Measurements from ENCODE around the gene CFAP73. TPM values are rescaled to one million over a fixed set of nuclear protein-coding genes. Genes with fewer than 3 reads are reported as not detected.
A peak's percentile ranks its signal among the peaks of the same experiment; 100 is the strongest.

CFAP73 gene
- polyA plus RNA-seq, 3 donors = 0.14 TPM; not detected in 2

GRCh38 chr12:113135178-113136127, 14.1 kb upstream of the CFAP73 start, which contains the start of gene RASAL1:
Gene RASAL1 (minus strand): TSS chr12:113135761. CDS start chr12:113135462, 299 bp downstream.
- peaks cover 7 to 11% of the 10 kb centered on the region in 2 donors for H3K4me1 ChIP-seq (ENCODE audit: control insufficient read depth in 1 of 2, insufficient read depth in 2 of 2, low read length in 2 of 2)
- peak within 1 kb of the TSS; percentile 67 to 70 for H3K4me3 Mint-ChIP-seq
- H3K9me3 Mint-ChIP-seq = peaks cover 0 to 6% (median 0%) of the 10 kb centered on the region in 7 donors
- peak; percentile 15 to 38 (median 19) for DNase-seq
- WGBS (ENCODE audit: insufficient coverage) = 8% methylated on average over 52 of the region's 68 CpGs
- H3K36me3 Mint-ChIP-seq = no peaks in the 10 kb centered on the region
- H2AFZ ChIP-seq (ENCODE audit: insufficient read depth, low read depth, low read length, poor library complexity, severe bottlenecking) = no peak within 1 kb of the TSS
- H3K4me1 Mint-ChIP-seq = peaks cover 16% of the 10 kb centered on the region
- H3K9ac ChIP-seq (ENCODE audit: insufficient read depth, low read length, poor library complexity, severe bottlenecking) = no peak within 1 kb of the TSS
- no peaks in the 10 kb centered on the region for H3K79me2 ChIP-seq (ENCODE audit: insufficient read depth, low read length)
- H3K36me3 ChIP-seq (replicated peaks in 1 of 2; ENCODE audit: control insufficient read depth in 1 of 2, insufficient read depth in 2 of 2, low read length in 2 of 2) = no peaks in the 10 kb centered on the region
- H3K27ac ChIP-seq (ENCODE audit: low read depth in 1 of 2, low read length in 2 of 2) = no peak within 1 kb of the TSS
- H3K27me3 Mint-ChIP-seq (ENCODE audit: low read depth in 3 of 3) = peaks cover 23 to 48% (median 25%) of the 10 kb centered on the region in 3 donors
- no peaks in the 10 kb centered on the region for H4K20me1 ChIP-seq (ENCODE audit: insufficient read depth, low read length)
- peaks cover 0 to 25% of the 10 kb centered on the region in 2 donors for H3K27me3 ChIP-seq (ENCODE audit: control insufficient read depth in 2 of 2, insufficient read depth in 2 of 2, low read length in 2 of 2)
- peak within 1 kb of the TSS in 4 of 7 donors; percentile 40 to 75 (median 59) for H3K27ac Mint-ChIP-seq
- peak within 1 kb of the TSS; percentile 33 for H3K4me2 ChIP-seq (replicated peaks; ENCODE audit: extremely low read depth, low read length, poor library complexity, severe bottlenecking)
- H3K9me3 ChIP-seq (replicated peaks in 1 of 2; ENCODE audit: control insufficient read depth in 1 of 2, insufficient read depth in 1 of 2, low read length in 2 of 2) = no peaks in the 10 kb centered on the region
- intact Hi-C loops (cut with micrococcal nuclease) = no loop called here
- peak within 1 kb of the TSS in 1 of 3 experiments; percentile 5 for H3K4me3 ChIP-seq (replicated peaks in 1 of 3; ENCODE audit: low read depth in 2 of 3, low read length in 3 of 3)
- TF ChIP-seq, protein P1, sequence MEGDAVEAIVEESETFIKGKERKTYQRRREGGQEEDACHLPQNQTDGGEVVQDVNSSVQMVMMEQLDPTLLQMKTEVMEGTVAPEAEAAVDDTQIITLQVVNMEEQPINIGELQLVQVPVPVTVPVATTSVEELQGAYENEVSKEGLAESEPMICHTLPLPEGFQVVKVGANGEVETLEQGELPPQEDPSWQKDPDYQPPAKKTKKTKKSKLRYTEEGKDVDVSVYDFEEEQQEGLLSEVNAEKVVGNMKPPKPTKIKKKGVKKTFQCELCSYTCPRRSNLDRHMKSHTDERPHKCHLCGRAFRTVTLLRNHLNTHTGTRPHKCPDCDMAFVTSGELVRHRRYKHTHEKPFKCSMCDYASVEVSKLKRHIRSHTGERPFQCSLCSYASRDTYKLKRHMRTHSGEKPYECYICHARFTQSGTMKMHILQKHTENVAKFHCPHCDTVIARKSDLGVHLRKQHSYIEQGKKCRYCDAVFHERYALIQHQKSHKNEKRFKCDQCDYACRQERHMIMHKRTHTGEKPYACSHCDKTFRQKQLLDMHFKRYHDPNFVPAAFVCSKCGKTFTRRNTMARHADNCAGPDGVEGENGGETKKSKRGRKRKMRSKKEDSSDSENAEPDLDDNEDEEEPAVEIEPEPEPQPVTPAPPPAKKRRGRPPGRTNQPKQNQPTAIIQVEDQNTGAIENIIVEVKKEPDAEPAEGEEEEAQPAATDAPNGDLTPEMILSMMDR (IDR thresholded peaks at IDR 0.05) = peak; percentile 57

- peak; percentile 25 to 33 (median 27) for DNase-seq
- Mint-ChIP-seq H3K27me3 (ENCODE audit: low read depth in 3 of 3) (peaks cover 23 to 46% (median 25%) of the 10 kb centered on the region in 3 donors), H3K4me3 (peak overlapping the region; percentile 67 to 70), H3K4me1 (peaks cover 16% of the 10 kb centered on the region), H3K27ac (peak overlapping the region in 3 of 7 donors; percentile 46 to 75 (median 72)), H3K36me3 (no peaks in the 10 kb centered on the region), H3K9me3 (peaks cover 0 to 6% (median 0%) of the 10 kb centered on the region in 7 donors)
- no peak overlapping the region for H2AFZ ChIP-seq (ENCODE audit: insufficient read depth, low read depth, low read length, poor library complexity, severe bottlenecking)
- H3K4me1 ChIP-seq (ENCODE audit: control insufficient read depth in 1 of 2, insufficient read depth in 2 of 2, low read length in 2 of 2) = peaks cover 8 to 13% of the 10 kb centered on the region in 2 donors
- H3K9me3 ChIP-seq (replicated peaks in 1 of 2; ENCODE audit: control insufficient read depth in 1 of 2, insufficient read depth in 1 of 2, low read length in 2 of 2) = no peaks in the 10 kb centered on the region
- intact Hi-C loops (cut with micrococcal nuclease) = no loop called here
- peak overlapping the region; percentile 33 for H3K4me2 ChIP-seq (replicated peaks; ENCODE audit: extremely low read depth, low read length, poor library complexity, severe bottlenecking)
- H3K27ac ChIP-seq (ENCODE audit: low read depth in 1 of 2, low read length in 2 of 2) = no peak overlapping the region
- no peaks in the 10 kb centered on the region for H4K20me1 ChIP-seq (ENCODE audit: insufficient read depth, low read length)
- WGBS (ENCODE audit: insufficient coverage) = 63% methylated on average over 4 of the region's 21 CpGs
- H3K9ac ChIP-seq (ENCODE audit: insufficient read depth, low read length, poor library complexity, severe bottlenecking) = no peak overlapping the region
- no peaks in the 10 kb centered on the region for H3K36me3 ChIP-seq (replicated peaks in 1 of 2; ENCODE audit: control insufficient read depth in 1 of 2, insufficient read depth in 2 of 2, low read length in 2 of 2)
- H3K27me3 ChIP-seq (ENCODE audit: control insufficient read depth in 2 of 2, insufficient read depth in 2 of 2, low read length in 2 of 2) = peaks cover 0 to 25% of the 10 kb centered on the region in 2 donors
- H3K79me2 ChIP-seq (ENCODE audit: insufficient read depth, low read length) = no peaks in the 10 kb centered on the region
- H3K4me3 ChIP-seq (replicated peaks in 1 of 3; ENCODE audit: low read depth in 2 of 3, low read length in 3 of 3) = peak overlapping the region in 1 of 3 experiments; percentile 5
- TF ChIP-seq, protein P1 (IDR thresholded peaks at IDR 0.05) = no peak
Measured at GRCh38 chr12:113136128-113136989, 13.2 kb upstream of the CFAP73 start.

Data from CD14-positive monocyte (primary cell).